H1 (cell line): ENCODE measurements around the gene C2orf66. TPM values are rescaled to one million over a fixed set of nuclear protein-coding genes. Genes with fewer than 3 reads are reported as not detected.

ENCODE experiments used
- CTCF ChIA-PET: fragments of 300-600 bp; sonication (Branson Sonifier 250); formaldehyde crosslinking; loops from one replicate; lab custom pipeline; 2021; ENCODE audit not compliant: partially characterized antibody; lab: Charles Lee
- POLR2A ChIA-PET: fragments of 300-600 bp; sonication (Branson Sonifier 250); formaldehyde crosslinking; loops from one replicate; lab custom pipeline; 2021; ENCODE audit warnings: inconsistent platforms; ENCODE audit not compliant: partially characterized antibody; lab: Charles Lee
- DNase-seq, 2 experiments: peaks; one replicate each; pipeline versions ENCODE4 v3.0.0 to v3.0.0-alpha.2; 2010 to 2022; ENCODE audit warnings: low spot score in 2 of 2, low read depth in 1 of 2, mixed read lengths in 1 of 2
- FAIRE-seq: peaks from 2 replicates; lab custom pipeline; 2011; peaks lifted over from hg19 to GRCh38; lab: Jason Lieb, UNC
- H2AFZ ChIP-seq: 2 replicates; pipeline ENCODE4 v1.8.1; 2012; ENCODE audit warnings: low read length, inconsistent platforms
- H2AK5ac ChIP-seq: 2 replicates; pipeline ENCODE4 v1.6.1; 2013; ENCODE audit warnings: low read depth, low read length
- H2BK120ac ChIP-seq: replicated peaks from 2 replicates; pipeline ENCODE3; 2013; ENCODE audit warnings: low read depth, low read length, inconsistent platforms
- H2BK12ac ChIP-seq: 2 replicates; pipeline ENCODE4 v1.6.1; 2013; ENCODE audit warnings: low read depth, low read length
- H2BK15ac ChIP-seq: 2 replicates; pipeline ENCODE4 v1.6.1; 2013; ENCODE audit warnings: low read length
- H2BK20ac ChIP-seq: 2 replicates; pipeline ENCODE4 v1.6.1; 2013; ENCODE audit warnings: low read length
- H2BK5ac ChIP-seq: 2 replicates; pipeline ENCODE4 v1.6.1; 2013; ENCODE audit warnings: low read depth, low read length
- H3K14ac ChIP-seq: 2 replicates; pipeline ENCODE4 v1.6.1; 2013; ENCODE audit warnings: inconsistent platforms; ENCODE audit not compliant: insufficient read length
- H3K18ac ChIP-seq: 2 replicates; pipeline ENCODE4 v1.6.1; 2013; ENCODE audit warnings: low read length; ENCODE audit errors: extremely low read depth
- H3K23ac ChIP-seq: 2 replicates; pipeline ENCODE4 v1.6.1; 2013; ENCODE audit warnings: inconsistent platforms; ENCODE audit not compliant: insufficient read length
- H3K23me2 ChIP-seq: 2 replicates; pipeline ENCODE4 v1.6.1; 2013; ENCODE audit warnings: low read depth, low read length
- H3K27ac ChIP-seq: 2 replicates; pipeline ENCODE4 v1.6.1; 2011; ENCODE audit warnings: low read depth, low read length, inconsistent platforms
- H3K27me3 ChIP-seq, 4 experiments: replicated peaks in 1 of 4; 1 replicate in 1 of 4; 2 replicates in 3 of 4; pipeline versions ENCODE4 v1.6.1 to v1.8.1; 2011 to 2013; ENCODE audit warnings: low read length in 3 of 4, mild to moderate bottlenecking in 3 of 4, inconsistent platforms in 2 of 4, mixed read lengths in 2 of 4, moderate library complexity in 1 of 4; ENCODE audit not compliant: control insufficient read depth in 3 of 4, insufficient read depth in 3 of 4; ENCODE audit errors: extremely low read depth in 1 of 4
- H3K36me3 ChIP-seq, 4 experiments: 2 replicates each; pipeline versions ENCODE4 v1.6.1 to v1.8.1; 2011 to 2013; ENCODE audit warnings: mild to moderate bottlenecking in 4 of 4, low read length in 3 of 4, moderate library complexity in 2 of 4, control low read depth in 1 of 4, inconsistent platforms in 1 of 4; ENCODE audit not compliant: insufficient read depth in 4 of 4, control insufficient read depth in 2 of 4
- H3K4ac ChIP-seq: replicated peaks from 2 replicates; pipeline ENCODE3; 2013; ENCODE audit warnings: low read length, low read depth, mixed read lengths, inconsistent platforms; ENCODE audit not compliant: insufficient read length
- H3K4me1 ChIP-seq, 4 experiments: replicated peaks in 1 of 4; 1 replicate in 1 of 4; 2 replicates in 3 of 4; pipeline versions ENCODE4 v1.6.1 to v1.8.1; 2011 to 2013; ENCODE audit warnings: low read length in 3 of 4, inconsistent platforms in 2 of 4, mixed read lengths in 1 of 4; ENCODE audit not compliant: insufficient read depth in 4 of 4, control insufficient read depth in 3 of 4
- H3K4me2 ChIP-seq, 2 experiments: 2 replicates each; pipeline versions ENCODE4 v1.6.1 to v1.8.1; 2011 to 2013; ENCODE audit warnings: low read depth in 2 of 2, low read length in 2 of 2, control low read depth in 1 of 2, inconsistent platforms in 1 of 2, mild to moderate bottlenecking in 1 of 2; ENCODE audit not compliant: insufficient read depth in 1 of 2
- H3K4me3 ChIP-seq, 4 experiments: fragments of 200-600, 300-600 bp in 1 of 4; sonication (generic), shearing (Covaris generic), sonication (Bioruptor Twin) in 1 of 4; 2 replicates each; pipeline versions ENCODE4 v1.5.1 to v1.8.1; 2011 to 2016; ENCODE audit warnings: low read length in 4 of 4, low read depth in 3 of 4, control low read depth in 2 of 4, inconsistent platforms in 2 of 4, mild to moderate bottlenecking in 2 of 4, mixed read lengths in 1 of 4, moderate library complexity in 1 of 4; ENCODE audit not compliant: insufficient read depth in 2 of 4; ENCODE audit errors: extremely low read depth in 1 of 4
- H3K56ac ChIP-seq: replicated peaks from 2 replicates; pipeline ENCODE3; 2013; ENCODE audit warnings: low read depth, mild to moderate bottlenecking, mixed read lengths, low read length, inconsistent platforms; ENCODE audit not compliant: insufficient read length
- H3K79me1 ChIP-seq: 2 replicates; pipeline ENCODE4 v1.6.1; 2013; ENCODE audit warnings: low read depth, low read length, control low read depth
- H3K79me2 ChIP-seq, 2 experiments: 2 replicates each; pipeline versions ENCODE4 v1.6.1 to v1.8.1; 2012 to 2013; ENCODE audit warnings: low read length in 2 of 2, mild to moderate bottlenecking in 2 of 2, inconsistent platforms in 1 of 2; ENCODE audit not compliant: insufficient read depth in 2 of 2, control insufficient read depth in 1 of 2
- H3K9ac ChIP-seq, 4 experiments: replicated peaks in 1 of 4; 1 replicate in 1 of 4; 2 replicates in 3 of 4; pipeline versions ENCODE4 v1.6.1 to v1.8.1; 2011 to 2013; ENCODE audit warnings: low read depth in 3 of 4, low read length in 3 of 4, control low read depth in 2 of 4, mild to moderate bottlenecking in 2 of 4, moderate library complexity in 2 of 4, inconsistent platforms in 1 of 4; ENCODE audit errors: extremely low read depth in 1 of 4
- H3K9me3 ChIP-seq, 2 experiments: 2 replicates each; pipeline versions ENCODE4 v1.6.1 to v1.8.1; 2012 to 2013; ENCODE audit warnings: mild to moderate bottlenecking in 2 of 2, moderate library complexity in 2 of 2, control low read depth in 1 of 2, inconsistent platforms in 1 of 2, low read depth in 1 of 2, low read length in 1 of 2, mixed read lengths in 1 of 2; ENCODE audit not compliant: insufficient read depth in 2 of 2
- H4K20me1 ChIP-seq, 2 experiments: replicated peaks in 1 of 2; 2 replicates each; pipeline versions ENCODE3 to v1.8.1; 2011 to 2013; ENCODE audit warnings: inconsistent platforms in 2 of 2, low read length in 2 of 2, mild to moderate bottlenecking in 1 of 2; ENCODE audit not compliant: insufficient read depth in 2 of 2, control insufficient read depth in 1 of 2
- H4K5ac ChIP-seq: 2 replicates; pipeline ENCODE4 v1.6.1; 2013; ENCODE audit warnings: low read length, low read depth, mixed read lengths, inconsistent platforms; ENCODE audit not compliant: insufficient read length
- H4K8ac ChIP-seq: 2 replicates; pipeline ENCODE4 v1.8.0; 2013; ENCODE audit warnings: mild to moderate bottlenecking, moderate library complexity, low read length, inconsistent platforms; ENCODE audit not compliant: insufficient read depth; ENCODE audit errors: extremely low read depth
- H4K91ac ChIP-seq: replicated peaks from 2 replicates; pipeline ENCODE3; 2013; ENCODE audit warnings: low read length, mixed read lengths, inconsistent platforms; ENCODE audit not compliant: insufficient read length
- ASH2L ChIP-seq: fragments of 200-600, 300-600 bp; sonication (generic); IDR thresholded peaks from one replicate; pipeline ENCODE4 v1.7.1; 2017; ENCODE audit warnings: low read length
- EZH2 ChIP-seq: fragments of 200-600 bp; sonication (generic); IDR thresholded peaks from 2 replicates; pipeline ENCODE4 v1.7.1; 2012; ENCODE audit warnings: low read depth, mild to moderate bottlenecking, moderate library complexity, low read length, inconsistent platforms; ENCODE audit not compliant: severe bottlenecking
- KDM1A ChIP-seq: fragments of 200-600, 300-600 bp; sonication (generic); IDR thresholded peaks from 2 replicates; pipeline ENCODE4 v1.7.1; 2016; ENCODE audit warnings: mild to moderate bottlenecking, low read length, borderline replicate concordance
- RFX5 ChIP-seq: IDR thresholded peaks from 2 replicates; pipeline ENCODE4 v1.6.1; 2011; ENCODE audit warnings: low read depth, low read length, improper control_type of control experiment, borderline replicate concordance
- SP1 ChIP-seq: IDR thresholded peaks from 2 replicates; pipeline ENCODE4 v1.6.1; 2011; ENCODE audit warnings: low read depth, low read length
- TAF1 ChIP-seq: IDR thresholded peaks from 2 replicates; pipeline ENCODE4 v1.6.1; 2011; ENCODE audit warnings: mild to moderate bottlenecking, low read depth, low read length
- WGBS, 2 experiments: shearing (Covaris generic) in 1 of 2; methylation state at CpG; one replicate each; pipeline versions ENCODE4 v1.1.6 to v1.1.7; 2013 to 2015; ENCODE audit warnings: low lambda C conversion rate in 2 of 2, mixed read lengths in 2 of 2, inconsistent platforms in 1 of 2, low coverage in 1 of 2, missing lambda C conversion rate in 1 of 2; ENCODE audit not compliant: insufficient replicate concordance in 2 of 2, insufficient coverage in 1 of 2, insufficient read length in 1 of 2; ENCODE audit errors: extremely low coverage in 1 of 2, missing lambda C conversion rate in 1 of 2; 5-methylcytosine and 5-hydroxymethylcytosine counted together
- long read RNA-seq, 2 experiments: library from RNA in 1 of 2; library from capped mRNA in 1 of 2; stranded (forward); transcript quantifications; one replicate each; pipeline ENCODE4 v2.0.0, GENCODE V29; 2021; ENCODE audit warnings: inconsistent platforms in 1 of 2
- polyA minus RNA-seq, 3 experiments: library from RNA; depleted of rRNA, polyadenylated mRNA; stranded (reverse); fragments of >200 nt; gene quantifications; 1 replicate in 2 of 3; 2 replicates in 1 of 3; pipeline ENCODE4 v1.2.3, GENCODE V29; 2011
- polyA plus RNA-seq, 7 experiments: library from polyadenylated mRNA; depleted of rRNA in 3 of 7; stranded (reverse) in 5 of 7; unstranded in 2 of 7; fragments of >200 nt in 5 of 7; fragments of 200-250 nt in 2 of 7; gene quantifications; 1 replicate in 5 of 7; 2 replicates in 1 of 7; 4 replicates in 1 of 7; pipeline versions ENCODE4 v1.2.1 to v1.2.3, GENCODE V29; 2011 to 2013; ENCODE audit warnings: missing spikeins in 2 of 7, mixed read lengths in 2 of 7
- total RNA-seq: library from RNA; stranded (reverse); fragmentation: NEBNext Ultra II Directional; extraction: Animal tissue kit (Norgen Biotek cat#: 25700); gene quantifications from 2 replicates; pipeline ENCODE4 v1.2.1, GENCODE V29; 2021
- TF ChIP-seq, protein P1 (sequence below): IDR thresholded peaks from 2 replicates; pipeline ENCODE4 v1.6.1; 2011; ENCODE audit warnings: low read depth, mild to moderate bottlenecking, low read length; ENCODE audit not compliant: insufficient read depth

The C2orf66 gene
- total RNA-seq (not detected in 2 replicates), polyA plus RNA-seq (2011; rRNA removed) (not detected in 2 replicates), polyA minus RNA-seq (2011; rRNA and poly(A)+ RNA removed) (not detected in 2 replicates)
- polyA plus RNA-seq (2011; cell fraction: cytosol; rRNA removed), result not detected
- 0.09 TPM for polyA plus RNA-seq (2011; cell fraction: nucleus; rRNA removed)
- not detected in 4 replicates for polyA plus RNA-seq (2012, experiment 1 of 2)
- polyA plus RNA-seq (2012, experiment 2 of 2), result not detected
- not detected for polyA plus RNA-seq (2013, experiment 1 of 2)
- not detected for polyA plus RNA-seq (2013, experiment 2 of 2)
- not detected for polyA minus RNA-seq (2011; cell fraction: cytosol; rRNA and poly(A)+ RNA removed)
- polyA minus RNA-seq (2011; cell fraction: nucleus; rRNA and poly(A)+ RNA removed), result not detected
- long read RNA-seq, experiment 1, result 0 reads
- long read RNA-seq, experiment 2, result 0 reads

DNA sequence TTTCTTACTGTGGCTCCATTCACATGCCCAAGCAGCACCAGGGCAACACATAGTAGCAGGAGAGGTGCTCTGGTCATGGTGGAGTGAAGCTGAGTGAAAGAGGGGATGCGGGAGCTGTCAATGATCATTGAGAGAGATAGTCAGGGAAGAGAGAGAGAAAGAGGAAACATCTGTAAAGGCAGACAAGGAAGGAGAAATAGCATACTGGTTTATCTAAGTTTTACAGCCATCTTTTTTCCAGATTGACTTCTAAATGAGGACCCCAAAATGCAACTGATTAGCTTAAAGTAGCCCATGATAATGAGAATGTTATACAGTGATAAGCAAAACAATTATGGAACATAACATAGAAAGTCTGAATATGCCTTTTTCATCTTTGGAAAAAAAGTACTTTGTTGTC, at the start of gene C2orf66:
Gene C2orf66 (minus strand): TSS at position 96 of the 400 bp plus-strand sequence. CDS start 19 bp downstream, at position 77.
- CTCF ChIA-PET, result interaction anchor here (1.1 to 1.8 kb wide), 3 partner anchors 9 to 502 kb away, joined by 3 to 6 read pairs (median 3); no protein-coding TSS in a partner anchor
- Histone ChIP-seq H3K23me2 (no peaks in the 10 kb centered on the region), H3K4me2 (no peak within 1 kb of the TSS), H2BK120ac (no peak within 1 kb of the TSS), H3K27me3 (no peaks in the 10 kb centered on the region), H2AK5ac (no peak within 1 kb of the TSS), H3K36me3 (no peaks in the 10 kb centered on the region), H3K18ac (no peak within 1 kb of the TSS), H2BK12ac (no peak within 1 kb of the TSS), H3K14ac (no peak within 1 kb of the TSS), H3K79me1 (no peaks in the 10 kb centered on the region), H3K23ac (no peak within 1 kb of the TSS), H4K20me1 (no peaks in the 10 kb centered on the region), H2BK5ac (no peak within 1 kb of the TSS), H4K8ac (no peak within 1 kb of the TSS), H3K4me3 (no peak within 1 kb of the TSS), H3K9ac (no peak within 1 kb of the TSS), H2AFZ (no peak within 1 kb of the TSS), H3K56ac (no peak within 1 kb of the TSS), H3K79me2 (no peaks in the 10 kb centered on the region), H4K5ac (no peak within 1 kb of the TSS), H2BK15ac (no peak within 1 kb of the TSS), H3K4ac (no peak within 1 kb of the TSS), H4K91ac (no peak within 1 kb of the TSS), H3K27ac (no peak within 1 kb of the TSS), H3K4me1 (no peaks in the 10 kb centered on the region), H3K9me3 (no peaks in the 10 kb centered on the region), H2BK20ac (no peak within 1 kb of the TSS)
- FAIRE-seq, result no peak
- TF ChIP-seq EZH2 (no peak), ASH2L (no peak), KDM1A (no peak), SP1 (no peak), TAF1 (no peak), RFX5 (no peak)
- TF ChIP-seq, protein P1, sequence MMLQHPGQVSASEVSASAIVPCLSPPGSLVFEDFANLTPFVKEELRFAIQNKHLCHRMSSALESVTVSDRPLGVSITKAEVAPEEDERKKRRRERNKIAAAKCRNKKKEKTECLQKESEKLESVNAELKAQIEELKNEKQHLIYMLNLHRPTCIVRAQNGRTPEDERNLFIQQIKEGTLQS, result no peak
- POLR2A ChIA-PET, result interaction anchor here (1.0 kb wide), 1 partner anchor 10 kb away, joined by 3 read pairs; the partner anchor contains the start of gene GTF3C3
- no peak for DNase-seq
- 77% methylated on average over 1 of the region's 1 CpG; no CpG with 5 or more reads in 1 of the 2 experiments for WGBS, 2 experiments
